ENCODE measurements around the gene ABHD14A.
A peak's percentile ranks its signal among the peaks of the same experiment; 100 is the strongest.

Gene ABHD14A

GRCh38 chr3:52004163-52004787 is 29.4 kb downstream of the ABHD14A start (continued):
- TF ChIP-seq CSRNP3 (CRISPR knock-in tag; IDR thresholded peaks at IDR 0.05) (no peak), TOX (CRISPR knock-in tag; IDR thresholded peaks at IDR 0.05; ENCODE audit: borderline replicate concordance) (no peak), ARNTL (CRISPR knock-in tag; IDR thresholded peaks at IDR 0.05; ENCODE audit: borderline replicate concordance, low read depth) (no peak), POU6F1 (CRISPR knock-in tag; IDR thresholded peaks at IDR 0.05; ENCODE audit: borderline replicate concordance, low read depth) (no peak), ZC3H10 (CRISPR knock-in tag; IDR thresholded peaks at IDR 0.05) (no peak), CSDC2 (CRISPR knock-in tag; IDR thresholded peaks at IDR 0.05) (no peak), GLIS3 (CRISPR knock-in tag; IDR thresholded peaks at IDR 0.05) (no peak), ESRRG (CRISPR knock-in tag; IDR thresholded peaks at IDR 0.05) (no peak), ISL1 (CRISPR knock-in tag; IDR thresholded peaks at IDR 0.05) (no peak), SNAI2 (CRISPR knock-in tag; IDR thresholded peaks at IDR 0.05) (no peak), RARB (CRISPR knock-in tag; IDR thresholded peaks at IDR 0.05) (no peak)

- TF ChIP-seq CREB5 (CRISPR knock-in tag; IDR thresholded peaks at IDR 0.05; ENCODE audit: low read depth) = no peak
- no peak for TF ChIP-seq RARB (CRISPR knock-in tag; IDR thresholded peaks at IDR 0.05)
- TF ChIP-seq SNAI2 (CRISPR knock-in tag; IDR thresholded peaks at IDR 0.05) = no peak
- no peak for TF ChIP-seq ESRRG (CRISPR knock-in tag; IDR thresholded peaks at IDR 0.05)
- no peak for TF ChIP-seq TOX (CRISPR knock-in tag; IDR thresholded peaks at IDR 0.05; ENCODE audit: borderline replicate concordance)
- no peak for TF ChIP-seq POU6F1 (CRISPR knock-in tag; IDR thresholded peaks at IDR 0.05; ENCODE audit: borderline replicate concordance, low read depth)
- ATAC-seq = no peak
Observed at GRCh38 chr3:52004906-52005395, 30.1 kb downstream of the ABHD14A start.

GRCh38 chr3:52005571-52005986 is 30.7 kb downstream of the ABHD14A start:
- ATAC-seq = peak; percentile 63

GRCh38 chr3:52006017-52006819 is 31.4 kb downstream of the ABHD14A start:
- ATAC-seq = peak; percentile 18

More at GRCh38 chr3:52005571-52005986, 30.7 kb downstream of the ABHD14A start:
- TF ChIP-seq PATZ1 (CRISPR knock-in tag; IDR thresholded peaks at IDR 0.05; ENCODE audit: borderline replicate concordance) (peak; percentile 30; the same call in 1 of the 2 replicates), ZFP3 (CRISPR knock-in tag; IDR thresholded peaks at IDR 0.05) (no peak)

More at GRCh38 chr3:52006017-52006819, 31.4 kb downstream of the ABHD14A start:
- TF ChIP-seq ARNTL (CRISPR knock-in tag; IDR thresholded peaks at IDR 0.05; ENCODE audit: borderline replicate concordance, low read depth) (no peak), GLIS3 (CRISPR knock-in tag; IDR thresholded peaks at IDR 0.05) (no peak), BACH2 (CRISPR knock-in tag; IDR thresholded peaks at IDR 0.05; ENCODE audit: borderline replicate concordance) (no peak), ZNF565 (CRISPR knock-in tag; conservative IDR thresholded peaks at IDR 0.05; ENCODE audit: low read depth) (no peak), SNAI2 (CRISPR knock-in tag; IDR thresholded peaks at IDR 0.05) (no peak), ZFP30 (CRISPR knock-in tag; IDR thresholded peaks at IDR 0.05) (no peak), ESRRG (CRISPR knock-in tag; IDR thresholded peaks at IDR 0.05) (no peak), ZNF8 (CRISPR knock-in tag; IDR thresholded peaks at IDR 0.05) (no peak), CREB5 (CRISPR knock-in tag; IDR thresholded peaks at IDR 0.05; ENCODE audit: low read depth) (no peak), TOX (CRISPR knock-in tag; IDR thresholded peaks at IDR 0.05; ENCODE audit: borderline replicate concordance) (no peak), RARB (CRISPR knock-in tag; IDR thresholded peaks at IDR 0.05) (no peak), CSRNP3 (CRISPR knock-in tag; IDR thresholded peaks at IDR 0.05) (no peak), ZC3H10 (CRISPR knock-in tag; IDR thresholded peaks at IDR 0.05) (no peak), ZFP3 (CRISPR knock-in tag; IDR thresholded peaks at IDR 0.05) (no peak), PPARA (CRISPR knock-in tag; IDR thresholded peaks at IDR 0.05; ENCODE audit: borderline replicate concordance) (no peak)

Data from SK-N-SH treated with all-trans-retinoic acid at 6 μM for 48 hours (cell line).